Endothelial cell of umbilical vein (primary cell): ENCODE data around the gene RHOH.

Experiments
- GATA2 ChIP-seq: IDR thresholded peaks from 2 replicates; pipeline ENCODE4 v1.7.0; 2011; ENCODE audit warnings: low read depth, mild to moderate bottlenecking, moderate library complexity, mixed read lengths, low read length; ENCODE audit not compliant: insufficient read length, insufficient read depth
- POLR2A ChIP-seq: IDR thresholded peaks from 2 replicates; pipeline ENCODE4 v1.6.1; 2012; ENCODE audit warnings: low read depth, mild to moderate bottlenecking, control low read depth, low read length
- TF ChIP-seq, protein P1 (sequence below), 2 donors: IDR thresholded peaks; 1 replicate in 1 of 2; 2 replicates in 1 of 2; pipeline ENCODE4 v1.5.1; 2011; ENCODE audit warnings: low read length in 2 of 2, mild to moderate bottlenecking in 2 of 2, moderate library complexity in 2 of 2, control low read depth in 1 of 2, inconsistent platforms in 1 of 2, low read depth in 1 of 2; ENCODE audit not compliant: insufficient read depth in 1 of 2; ENCODE audit errors: extremely low read depth in 1 of 2
- TF ChIP-seq, protein P2 (sequence below): IDR thresholded peaks from 2 replicates; pipeline ENCODE4 v1.6.1; 2011; ENCODE audit not compliant: insufficient read depth, insufficient read length

- TF ChIP-seq, protein P1, sequence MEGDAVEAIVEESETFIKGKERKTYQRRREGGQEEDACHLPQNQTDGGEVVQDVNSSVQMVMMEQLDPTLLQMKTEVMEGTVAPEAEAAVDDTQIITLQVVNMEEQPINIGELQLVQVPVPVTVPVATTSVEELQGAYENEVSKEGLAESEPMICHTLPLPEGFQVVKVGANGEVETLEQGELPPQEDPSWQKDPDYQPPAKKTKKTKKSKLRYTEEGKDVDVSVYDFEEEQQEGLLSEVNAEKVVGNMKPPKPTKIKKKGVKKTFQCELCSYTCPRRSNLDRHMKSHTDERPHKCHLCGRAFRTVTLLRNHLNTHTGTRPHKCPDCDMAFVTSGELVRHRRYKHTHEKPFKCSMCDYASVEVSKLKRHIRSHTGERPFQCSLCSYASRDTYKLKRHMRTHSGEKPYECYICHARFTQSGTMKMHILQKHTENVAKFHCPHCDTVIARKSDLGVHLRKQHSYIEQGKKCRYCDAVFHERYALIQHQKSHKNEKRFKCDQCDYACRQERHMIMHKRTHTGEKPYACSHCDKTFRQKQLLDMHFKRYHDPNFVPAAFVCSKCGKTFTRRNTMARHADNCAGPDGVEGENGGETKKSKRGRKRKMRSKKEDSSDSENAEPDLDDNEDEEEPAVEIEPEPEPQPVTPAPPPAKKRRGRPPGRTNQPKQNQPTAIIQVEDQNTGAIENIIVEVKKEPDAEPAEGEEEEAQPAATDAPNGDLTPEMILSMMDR (IDR thresholded peaks at IDR 0.05; ENCODE audit: extremely low read depth in 1 of 2, insufficient read depth in 1 of 2, low read depth in 1 of 2, low read length in 2 of 2), result no peak
- TF ChIP-seq POLR2A, result no peak
- TF ChIP-seq, protein P2, sequence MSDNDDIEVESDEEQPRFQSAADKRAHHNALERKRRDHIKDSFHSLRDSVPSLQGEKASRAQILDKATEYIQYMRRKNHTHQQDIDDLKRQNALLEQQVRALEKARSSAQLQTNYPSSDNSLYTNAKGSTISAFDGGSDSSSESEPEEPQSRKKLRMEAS, result no peak
- no peak for TF ChIP-seq GATA2
Measured at GRCh38 chr4:40193578-40193977, 3.3 kb upstream of the RHOH start.
